Smooth muscle cell (in vitro differentiated cells): ENCODE measurements around the gene SLC28A1. TPM values are rescaled to one million over a fixed set of nuclear protein-coding genes. Genes with fewer than 3 reads are reported as not detected.
"Not testable (repeated sequence)": the region's sequence is repeated elsewhere in the genome, so short reads cannot be mapped to it uniquely, and the experiment has no call there.

Source experiments
- DNase-seq: peaks from one replicate; lab custom pipeline; 2025; ENCODE audit not compliant: unreplicated experiment; lab: John Stamatoyannopoulos, UW
- H2AFZ ChIP-seq: fragments of 200-600 bp; sonication (generic); 2 replicates; pipeline ENCODE4 v1.6.0; 2016; ENCODE audit warnings: antibody characterized with exemption, low read depth, mild to moderate bottlenecking
- H3F3A ChIP-seq: fragments of 200-600 bp; sonication (generic); 2 replicates; pipeline ENCODE4 v1.6.0; 2017; ENCODE audit warnings: antibody characterized with exemption, low read depth
- H3K27ac ChIP-seq: fragments of 200-600 bp; sonication (generic); 2 replicates; pipeline ENCODE4 v1.5.1; 2016; ENCODE audit warnings: low read depth, mild to moderate bottlenecking
- H3K27me3 ChIP-seq: fragments of 200-600 bp; sonication (generic); 2 replicates; pipeline ENCODE4 v1.6.1; 2016; ENCODE audit warnings: low read depth, mild to moderate bottlenecking
- H3K36me3 ChIP-seq: fragments of 200-600 bp; sonication (generic); 2 replicates; pipeline ENCODE4 v1.5.1; 2016; ENCODE audit warnings: low read depth
- H3K4me1 ChIP-seq: fragments of 200-600 bp; sonication (generic); 2 replicates; pipeline ENCODE4 v1.5.1; 2016; ENCODE audit warnings: low read depth
- H3K4me2 ChIP-seq: fragments of 200-600 bp; sonication (generic); 2 replicates; pipeline ENCODE4 v1.6.0; 2016; ENCODE audit warnings: mild to moderate bottlenecking
- H3K4me3 ChIP-seq: fragments of 200-600 bp; sonication (generic); 2 replicates; pipeline ENCODE4 v1.5.1; 2016; ENCODE audit warnings: mild to moderate bottlenecking
- H3K79me2 ChIP-seq: fragments of 200-600 bp; sonication (generic); 2 replicates; pipeline ENCODE4 v1.6.0; 2016; ENCODE audit warnings: low read depth, mild to moderate bottlenecking
- H3K9ac ChIP-seq: fragments of 200-600 bp; sonication (generic); 2 replicates; pipeline ENCODE4 v1.6.0; 2016; ENCODE audit warnings: low read depth
- H3K9me3 ChIP-seq: fragments of 200-600 bp; sonication (generic); replicated peaks from 2 replicates; pipeline ENCODE4 v1.5.1; 2016; ENCODE audit warnings: low read depth
- H4K20me1 ChIP-seq: fragments of 200-600 bp; sonication (generic); 2 replicates; pipeline ENCODE4 v1.6.0; 2016; ENCODE audit warnings: low read depth
- CTCF ChIP-seq: fragments of 200-600 bp; sonication (generic); IDR thresholded peaks from 2 replicates; pipeline ENCODE4 v1.5.1; 2017; ENCODE audit warnings: borderline replicate concordance, mild to moderate bottlenecking, antibody characterized with exemption; ENCODE audit not compliant: insufficient read depth, poor library complexity, severe bottlenecking
- WGBS: methylation state at CpG from one replicate; pipeline ENCODE4 v1.1.7; 2016; ENCODE audit warnings: low lambda C conversion rate; 5-methylcytosine and 5-hydroxymethylcytosine counted together
- polyA plus RNA-seq: library from polyadenylated mRNA; unstranded; fragments of >200 nt; fragmentation: Nextera tagmentation; extraction: Ambion mirVana; gene quantifications from 2 replicates; pipeline ENCODE4 v1.2.1, GENCODE V29; 2016
- total RNA-seq: library from RNA; depleted of rRNA; stranded (reverse); fragments of >200 nt; gene quantifications from 2 replicates; pipeline ENCODE4 v1.2.3, GENCODE V29; 2014

Gene SLC28A1
- total and polyA plus RNA-seq, 2 experiments from 2014 or later = 0.09 TPM; not detected in 1

- Histone ChIP-seq H3K36me3 (no peaks in the 10 kb centered on the region), H2AFZ (no peak overlapping the region), H3K27me3 (no peaks in the 10 kb centered on the region), H3K9me3 (no peaks in the 10 kb centered on the region), H3K4me3 (no peak overlapping the region), H3K27ac (no peak overlapping the region), H3F3A (no peaks in the 10 kb centered on the region), H3K4me1 (peaks cover 3% of the 10 kb centered on the region), H3K4me2 (no peak overlapping the region), H4K20me1 (no peaks in the 10 kb centered on the region), H3K9ac (no peak overlapping the region), H3K79me2 (peaks cover 10% of the 10 kb centered on the region)
- TF ChIP-seq CTCF = no peak
- no peak for DNase-seq
- WGBS = 100% methylated on average over 1 of the region's 1 CpG
These were observed 41.7 kb upstream of the SLC28A1 start for GRCh38 chr15:84842781-84843180.

- no peak overlapping the region for H3K4me3 ChIP-seq
- WGBS = 52% methylated on average over 2 of the region's 2 CpGs
- no peak overlapping the region for H3K9ac ChIP-seq
- peaks cover 3% of the 10 kb centered on the region for H3K4me1 ChIP-seq
- no peaks in the 10 kb centered on the region for H3K9me3 ChIP-seq
- no peaks in the 10 kb centered on the region for H3K36me3 ChIP-seq
- no peak overlapping the region for H3K27ac ChIP-seq
- TF ChIP-seq CTCF = no peak
- no peaks in the 10 kb centered on the region for H3F3A ChIP-seq
- H4K20me1 ChIP-seq = no peaks in the 10 kb centered on the region
- H3K79me2 ChIP-seq = peaks cover 10% of the 10 kb centered on the region
- no peak overlapping the region for H3K4me2 ChIP-seq
- no peak for DNase-seq
- no peak overlapping the region for H2AFZ ChIP-seq
- no peaks in the 10 kb centered on the region for H3K27me3 ChIP-seq
These were observed 39.5 kb upstream of the SLC28A1 start for GRCh38 chr15:84844964-84845363.

GRCh38 chr15:84845631-84846030, 38.8 kb upstream of the SLC28A1 start:
- H3K27me3 ChIP-seq, H3F3A ChIP-seq, H3K79me2 ChIP-seq, H3K4me1 ChIP-seq, H4K20me1 ChIP-seq, H3K9me3 ChIP-seq, H3K4me2 ChIP-seq, H3K9ac ChIP-seq, H3K4me3 ChIP-seq, DNase-seq, H2AFZ ChIP-seq, H3K36me3 ChIP-seq, H3K27ac ChIP-seq: not testable (repeated sequence)
- 77% methylated on average over 7 of the region's 7 CpGs for WGBS
- TF ChIP-seq CTCF = peak; percentile 58

GRCh38 chr15:84846269-84846668, 38.2 kb upstream of the SLC28A1 start:
- no peaks in the 10 kb centered on the region for H3K36me3 ChIP-seq
- no peak overlapping the region for H3K4me3 ChIP-seq
- no peaks in the 10 kb centered on the region for H3K27me3 ChIP-seq
- no peaks in the 10 kb centered on the region for H4K20me1 ChIP-seq
- WGBS = 100% methylated on average over 1 of the region's 1 CpG
- no peaks in the 10 kb centered on the region for H3K4me1 ChIP-seq
- peaks cover 10% of the 10 kb centered on the region for H3K79me2 ChIP-seq
- no peak overlapping the region for H3K27ac ChIP-seq
- H3K9ac ChIP-seq = no peak overlapping the region
- no peak for TF ChIP-seq CTCF
- H3K4me2 ChIP-seq = no peak overlapping the region
- DNase-seq = no peak
- no peaks in the 10 kb centered on the region for H3F3A ChIP-seq
- no peak overlapping the region for H2AFZ ChIP-seq
- H3K9me3 ChIP-seq = no peaks in the 10 kb centered on the region
